B cell (primary cell): ENCODE data around the gene KRTAP19-7.

Source experiments
- EZH2 ChIP-seq: IDR thresholded peaks from 2 replicates; pipeline ENCODE4 v1.6.1; 2012; ENCODE audit warnings: borderline replicate concordance, low read depth, mild to moderate bottlenecking, moderate library complexity, low read length; ENCODE audit not compliant: insufficient read depth, poor library complexity, severe bottlenecking
- TF ChIP-seq, protein P1 (sequence below): fragments of 200-600 bp; IDR thresholded peaks from one replicate; pipeline ENCODE4 v1.8.0; 2022; ENCODE audit warnings: antibody characterized with exemption, mild to moderate bottlenecking

DNA sequence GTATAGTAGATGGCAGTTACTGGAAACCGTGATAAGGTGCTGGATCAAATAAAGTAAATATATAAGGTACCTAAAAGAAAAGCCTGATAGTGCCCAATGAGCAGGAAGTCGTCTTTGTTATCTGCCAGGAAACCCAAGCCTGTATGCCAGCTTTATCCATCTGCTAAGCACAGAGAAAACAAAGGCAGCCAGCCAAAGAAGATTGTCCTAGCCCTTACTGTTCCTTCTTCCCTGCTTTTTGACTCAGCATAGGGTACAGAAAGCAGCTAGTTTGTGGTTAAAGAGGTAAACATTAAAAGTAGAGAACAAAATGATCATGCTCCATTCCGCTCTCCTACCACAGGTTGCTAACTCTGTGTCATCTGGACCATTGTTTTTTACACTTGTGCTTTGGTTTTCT, 19.0 kb upstream of the KRTAP19-7 start:
- TF ChIP-seq, protein P1, sequence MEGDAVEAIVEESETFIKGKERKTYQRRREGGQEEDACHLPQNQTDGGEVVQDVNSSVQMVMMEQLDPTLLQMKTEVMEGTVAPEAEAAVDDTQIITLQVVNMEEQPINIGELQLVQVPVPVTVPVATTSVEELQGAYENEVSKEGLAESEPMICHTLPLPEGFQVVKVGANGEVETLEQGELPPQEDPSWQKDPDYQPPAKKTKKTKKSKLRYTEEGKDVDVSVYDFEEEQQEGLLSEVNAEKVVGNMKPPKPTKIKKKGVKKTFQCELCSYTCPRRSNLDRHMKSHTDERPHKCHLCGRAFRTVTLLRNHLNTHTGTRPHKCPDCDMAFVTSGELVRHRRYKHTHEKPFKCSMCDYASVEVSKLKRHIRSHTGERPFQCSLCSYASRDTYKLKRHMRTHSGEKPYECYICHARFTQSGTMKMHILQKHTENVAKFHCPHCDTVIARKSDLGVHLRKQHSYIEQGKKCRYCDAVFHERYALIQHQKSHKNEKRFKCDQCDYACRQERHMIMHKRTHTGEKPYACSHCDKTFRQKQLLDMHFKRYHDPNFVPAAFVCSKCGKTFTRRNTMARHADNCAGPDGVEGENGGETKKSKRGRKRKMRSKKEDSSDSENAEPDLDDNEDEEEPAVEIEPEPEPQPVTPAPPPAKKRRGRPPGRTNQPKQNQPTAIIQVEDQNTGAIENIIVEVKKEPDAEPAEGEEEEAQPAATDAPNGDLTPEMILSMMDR, result no peak
- TF ChIP-seq EZH2, result no peak
